H1 (cell line): ENCODE measurements around the gene IFI30. TPM values are rescaled to one million over a fixed set of nuclear protein-coding genes. Genes with fewer than 3 reads are reported as not detected.

Source experiments
- BACH1 ChIP-seq: IDR thresholded peaks from 2 replicates; pipeline ENCODE4 v1.6.1; 2012; ENCODE audit warnings: low read length, improper control_type of control experiment
- EP300 ChIP-seq, 2 experiments: IDR thresholded peaks; 1 replicate in 1 of 2; 2 replicates in 1 of 2; pipeline ENCODE4 v1.6.1; 2011 to 2012; ENCODE audit warnings: low read depth in 2 of 2, low read length in 2 of 2, mild to moderate bottlenecking in 2 of 2, borderline replicate concordance in 1 of 2, inconsistent platforms in 1 of 2, moderate library complexity in 1 of 2
- GABPA ChIP-seq: IDR thresholded peaks from 2 replicates; pipeline ENCODE4 v1.6.1; 2011; ENCODE audit warnings: mild to moderate bottlenecking, low read length, moderate library complexity, borderline replicate concordance; ENCODE audit not compliant: insufficient read depth
- SRF ChIP-seq: IDR thresholded peaks from 2 replicates; pipeline ENCODE4 v1.6.1; 2011; ENCODE audit warnings: mild to moderate bottlenecking, low read depth, low read length, moderate library complexity
- TEAD4 ChIP-seq: IDR thresholded peaks from 2 replicates; pipeline ENCODE4 v1.6.1; 2012; ENCODE audit warnings: low read depth, low read length, inconsistent platforms, mixed read lengths
- polyA plus RNA-seq, 7 experiments: library from polyadenylated mRNA; depleted of rRNA in 3 of 7; stranded (reverse) in 5 of 7; unstranded in 2 of 7; fragments of >200 nt in 5 of 7; fragments of 200-250 nt in 2 of 7; gene quantifications; 1 replicate in 5 of 7; 2 replicates in 1 of 7; 4 replicates in 1 of 7; pipeline versions ENCODE4 v1.2.1 to v1.2.3, GENCODE V29; 2011 to 2013; ENCODE audit warnings: missing spikeins in 2 of 7, mixed read lengths in 2 of 7
- total RNA-seq: library from RNA; stranded (reverse); fragmentation: NEBNext Ultra II Directional; extraction: Animal tissue kit (Norgen Biotek cat#: 25700); gene quantifications from 2 replicates; pipeline ENCODE4 v1.2.1, GENCODE V29; 2021
- TF ChIP-seq, protein P1 (sequence below): fragments of 300-600 bp; sonication (generic); IDR thresholded peaks from 2 replicates; pipeline ENCODE4 v1.7.1; 2012; ENCODE audit warnings: low read length, moderate library complexity, mild to moderate bottlenecking, inconsistent platforms; ENCODE audit not compliant: insufficient replicate concordance
- TF ChIP-seq, protein P2 (sequence below), 3 experiments: IDR thresholded peaks; 1 replicate in 2 of 3; 2 replicates in 1 of 3; pipeline versions ENCODE4 v1.5.1 to v1.6.1; 2011; ENCODE audit warnings: low read length in 3 of 3, mild to moderate bottlenecking in 3 of 3, inconsistent platforms in 2 of 3, low read depth in 1 of 3, moderate library complexity in 1 of 3; ENCODE audit not compliant: insufficient read depth in 1 of 3; ENCODE audit errors: control extremely low read depth in 1 of 3

Gene IFI30
- total and polyA plus RNA-seq, 2 of the 8 experiments (the other 6 are each of a cell fraction or from before 2014, with no cell fraction given) = 28.9 to 62.4 TPM

DNA sequence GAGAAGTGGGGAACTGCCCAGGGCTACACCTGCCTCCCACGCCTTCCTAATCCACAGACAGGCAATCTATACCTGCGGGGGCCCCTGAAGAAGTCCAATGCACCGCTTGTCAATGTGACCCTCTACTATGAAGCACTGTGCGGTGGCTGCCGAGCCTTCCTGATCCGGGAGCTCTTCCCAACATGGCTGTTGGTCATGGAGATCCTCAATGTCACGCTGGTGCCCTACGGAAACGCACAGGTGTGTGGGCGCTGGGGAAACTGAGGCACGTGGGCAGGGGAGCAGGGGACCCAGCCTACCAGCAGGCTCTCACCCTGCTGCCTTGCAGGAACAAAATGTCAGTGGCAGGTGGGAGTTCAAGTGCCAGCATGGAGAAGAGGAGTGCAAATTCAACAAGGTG, 1.4 kb downstream of the IFI30 start (continued):
- TF ChIP-seq, protein P1, sequence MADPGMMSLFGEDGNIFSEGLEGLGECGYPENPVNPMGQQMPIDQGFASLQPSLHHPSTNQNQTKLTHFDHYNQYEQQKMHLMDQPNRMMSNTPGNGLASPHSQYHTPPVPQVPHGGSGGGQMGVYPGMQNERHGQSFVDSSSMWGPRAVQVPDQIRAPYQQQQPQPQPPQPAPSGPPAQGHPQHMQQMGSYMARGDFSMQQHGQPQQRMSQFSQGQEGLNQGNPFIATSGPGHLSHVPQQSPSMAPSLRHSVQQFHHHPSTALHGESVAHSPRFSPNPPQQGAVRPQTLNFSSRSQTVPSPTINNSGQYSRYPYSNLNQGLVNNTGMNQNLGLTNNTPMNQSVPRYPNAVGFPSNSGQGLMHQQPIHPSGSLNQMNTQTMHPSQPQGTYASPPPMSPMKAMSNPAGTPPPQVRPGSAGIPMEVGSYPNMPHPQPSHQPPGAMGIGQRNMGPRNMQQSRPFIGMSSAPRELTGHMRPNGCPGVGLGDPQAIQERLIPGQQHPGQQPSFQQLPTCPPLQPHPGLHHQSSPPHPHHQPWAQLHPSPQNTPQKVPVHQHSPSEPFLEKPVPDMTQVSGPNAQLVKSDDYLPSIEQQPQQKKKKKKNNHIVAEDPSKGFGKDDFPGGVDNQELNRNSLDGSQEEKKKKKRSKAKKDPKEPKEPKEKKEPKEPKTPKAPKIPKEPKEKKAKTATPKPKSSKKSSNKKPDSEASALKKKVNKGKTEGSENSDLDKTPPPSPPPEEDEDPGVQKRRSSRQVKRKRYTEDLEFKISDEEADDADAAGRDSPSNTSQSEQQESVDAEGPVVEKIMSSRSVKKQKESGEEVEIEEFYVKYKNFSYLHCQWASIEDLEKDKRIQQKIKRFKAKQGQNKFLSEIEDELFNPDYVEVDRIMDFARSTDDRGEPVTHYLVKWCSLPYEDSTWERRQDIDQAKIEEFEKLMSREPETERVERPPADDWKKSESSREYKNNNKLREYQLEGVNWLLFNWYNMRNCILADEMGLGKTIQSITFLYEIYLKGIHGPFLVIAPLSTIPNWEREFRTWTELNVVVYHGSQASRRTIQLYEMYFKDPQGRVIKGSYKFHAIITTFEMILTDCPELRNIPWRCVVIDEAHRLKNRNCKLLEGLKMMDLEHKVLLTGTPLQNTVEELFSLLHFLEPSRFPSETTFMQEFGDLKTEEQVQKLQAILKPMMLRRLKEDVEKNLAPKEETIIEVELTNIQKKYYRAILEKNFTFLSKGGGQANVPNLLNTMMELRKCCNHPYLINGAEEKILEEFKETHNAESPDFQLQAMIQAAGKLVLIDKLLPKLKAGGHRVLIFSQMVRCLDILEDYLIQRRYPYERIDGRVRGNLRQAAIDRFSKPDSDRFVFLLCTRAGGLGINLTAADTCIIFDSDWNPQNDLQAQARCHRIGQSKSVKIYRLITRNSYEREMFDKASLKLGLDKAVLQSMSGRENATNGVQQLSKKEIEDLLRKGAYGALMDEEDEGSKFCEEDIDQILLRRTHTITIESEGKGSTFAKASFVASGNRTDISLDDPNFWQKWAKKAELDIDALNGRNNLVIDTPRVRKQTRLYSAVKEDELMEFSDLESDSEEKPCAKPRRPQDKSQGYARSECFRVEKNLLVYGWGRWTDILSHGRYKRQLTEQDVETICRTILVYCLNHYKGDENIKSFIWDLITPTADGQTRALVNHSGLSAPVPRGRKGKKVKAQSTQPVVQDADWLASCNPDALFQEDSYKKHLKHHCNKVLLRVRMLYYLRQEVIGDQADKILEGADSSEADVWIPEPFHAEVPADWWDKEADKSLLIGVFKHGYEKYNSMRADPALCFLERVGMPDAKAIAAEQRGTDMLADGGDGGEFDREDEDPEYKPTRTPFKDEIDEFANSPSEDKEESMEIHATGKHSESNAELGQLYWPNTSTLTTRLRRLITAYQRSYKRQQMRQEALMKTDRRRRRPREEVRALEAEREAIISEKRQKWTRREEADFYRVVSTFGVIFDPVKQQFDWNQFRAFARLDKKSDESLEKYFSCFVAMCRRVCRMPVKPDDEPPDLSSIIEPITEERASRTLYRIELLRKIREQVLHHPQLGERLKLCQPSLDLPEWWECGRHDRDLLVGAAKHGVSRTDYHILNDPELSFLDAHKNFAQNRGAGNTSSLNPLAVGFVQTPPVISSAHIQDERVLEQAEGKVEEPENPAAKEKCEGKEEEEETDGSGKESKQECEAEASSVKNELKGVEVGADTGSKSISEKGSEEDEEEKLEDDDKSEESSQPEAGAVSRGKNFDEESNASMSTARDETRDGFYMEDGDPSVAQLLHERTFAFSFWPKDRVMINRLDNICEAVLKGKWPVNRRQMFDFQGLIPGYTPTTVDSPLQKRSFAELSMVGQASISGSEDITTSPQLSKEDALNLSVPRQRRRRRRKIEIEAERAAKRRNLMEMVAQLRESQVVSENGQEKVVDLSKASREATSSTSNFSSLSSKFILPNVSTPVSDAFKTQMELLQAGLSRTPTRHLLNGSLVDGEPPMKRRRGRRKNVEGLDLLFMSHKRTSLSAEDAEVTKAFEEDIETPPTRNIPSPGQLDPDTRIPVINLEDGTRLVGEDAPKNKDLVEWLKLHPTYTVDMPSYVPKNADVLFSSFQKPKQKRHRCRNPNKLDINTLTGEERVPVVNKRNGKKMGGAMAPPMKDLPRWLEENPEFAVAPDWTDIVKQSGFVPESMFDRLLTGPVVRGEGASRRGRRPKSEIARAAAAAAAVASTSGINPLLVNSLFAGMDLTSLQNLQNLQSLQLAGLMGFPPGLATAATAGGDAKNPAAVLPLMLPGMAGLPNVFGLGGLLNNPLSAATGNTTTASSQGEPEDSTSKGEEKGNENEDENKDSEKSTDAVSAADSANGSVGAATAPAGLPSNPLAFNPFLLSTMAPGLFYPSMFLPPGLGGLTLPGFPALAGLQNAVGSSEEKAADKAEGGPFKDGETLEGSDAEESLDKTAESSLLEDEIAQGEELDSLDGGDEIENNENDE = no peak
- TF ChIP-seq, protein P2, sequence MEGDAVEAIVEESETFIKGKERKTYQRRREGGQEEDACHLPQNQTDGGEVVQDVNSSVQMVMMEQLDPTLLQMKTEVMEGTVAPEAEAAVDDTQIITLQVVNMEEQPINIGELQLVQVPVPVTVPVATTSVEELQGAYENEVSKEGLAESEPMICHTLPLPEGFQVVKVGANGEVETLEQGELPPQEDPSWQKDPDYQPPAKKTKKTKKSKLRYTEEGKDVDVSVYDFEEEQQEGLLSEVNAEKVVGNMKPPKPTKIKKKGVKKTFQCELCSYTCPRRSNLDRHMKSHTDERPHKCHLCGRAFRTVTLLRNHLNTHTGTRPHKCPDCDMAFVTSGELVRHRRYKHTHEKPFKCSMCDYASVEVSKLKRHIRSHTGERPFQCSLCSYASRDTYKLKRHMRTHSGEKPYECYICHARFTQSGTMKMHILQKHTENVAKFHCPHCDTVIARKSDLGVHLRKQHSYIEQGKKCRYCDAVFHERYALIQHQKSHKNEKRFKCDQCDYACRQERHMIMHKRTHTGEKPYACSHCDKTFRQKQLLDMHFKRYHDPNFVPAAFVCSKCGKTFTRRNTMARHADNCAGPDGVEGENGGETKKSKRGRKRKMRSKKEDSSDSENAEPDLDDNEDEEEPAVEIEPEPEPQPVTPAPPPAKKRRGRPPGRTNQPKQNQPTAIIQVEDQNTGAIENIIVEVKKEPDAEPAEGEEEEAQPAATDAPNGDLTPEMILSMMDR (IDR thresholded peaks at IDR 0.05; ENCODE audit: control extremely low read depth in 1 of 3, insufficient read depth in 1 of 3, low read depth in 1 of 3, low read length in 3 of 3) = no peak
- TF ChIP-seq BACH1 (no peak), GABPA (no peak), TEAD4 (no peak), EP300 (IDR thresholded peaks at IDR 0.05; ENCODE audit: borderline replicate concordance in 1 of 2, low read depth in 2 of 2, low read length in 2 of 2) (no peak), SRF (no peak)
